Breast epithelium (tissue), 3 donors: ENCODE measurements around the gene ATOSA. TPM values are rescaled to one million over a fixed set of nuclear protein-coding genes. Genes with fewer than 3 reads are reported as not detected.

Experiments
- total RNA-seq, 3 donors: library from RNA; depleted of rRNA; stranded (reverse); fragments of >200 nt; gene quantifications; one replicate each; pipeline ENCODE4 v1.1.0, GENCODE V29; 2016

The ATOSA gene
- total RNA-seq, 3 donors from 2014 or later: 157 to 215 (median 168) TPM

Other genes starting within 250 kb of the ATOSA start
- 10 to 100 TPM; 34.1 to 77.4 (median 34.4) TPM for gene MYO5A, start 150.5 kb downstream of the ATOSA start, total RNA-seq
- 100 to 1,000 TPM; 111 to 158 (median 151) TPM for gene ARPP19, start 110.4 kb downstream of the ATOSA start, total RNA-seq
- gene ONECUT1, start 110.9 kb upstream of the ATOSA start, total RNA-seq: not detected